DMS153 (cell line): Measurements from ENCODE around the gene DAPK2.

Source experiments
- DNase-seq: peaks from one replicate; lab custom pipeline; 2025; lab: John Stamatoyannopoulos, UW

Gene DAPK2

GRCh38 chr15:63996794-63997357, 49.4 kb downstream of the DAPK2 start:
- no peak for DNase-seq

GRCh38 chr15:63995789-63996188, 50.5 kb downstream of the DAPK2 start:
- no peak for DNase-seq

DNA sequence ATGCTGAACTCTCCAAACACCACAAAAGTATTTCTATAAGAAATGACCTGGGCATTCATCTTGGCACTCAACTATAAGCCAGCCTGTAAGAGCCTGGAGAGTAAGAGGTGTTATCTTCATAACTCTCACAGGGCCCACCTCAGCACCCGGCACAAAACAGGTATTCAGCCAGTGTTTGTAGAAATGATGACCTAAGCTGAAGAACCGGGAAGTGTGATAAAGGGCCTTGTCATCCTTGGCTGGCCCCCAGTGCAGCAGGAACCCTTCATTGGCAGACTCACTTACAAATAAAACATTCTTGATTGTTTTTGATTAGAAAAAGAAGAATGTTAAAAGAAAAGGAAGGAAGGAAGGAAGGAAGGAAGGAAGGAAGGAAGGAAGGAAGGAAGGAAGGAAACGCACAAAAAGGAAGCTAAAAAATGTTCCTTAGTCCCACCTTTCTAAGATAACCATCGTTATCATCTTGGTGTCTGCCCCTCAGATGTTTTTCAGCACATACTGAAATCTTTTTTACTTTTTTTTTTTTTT, 52.1 kb downstream of the DAPK2 start:
- no peak for DNase-seq

- DNase-seq, result no peak
These were observed 54.0 kb downstream of the DAPK2 start for GRCh38 chr15:63992300-63992699.

DNA sequence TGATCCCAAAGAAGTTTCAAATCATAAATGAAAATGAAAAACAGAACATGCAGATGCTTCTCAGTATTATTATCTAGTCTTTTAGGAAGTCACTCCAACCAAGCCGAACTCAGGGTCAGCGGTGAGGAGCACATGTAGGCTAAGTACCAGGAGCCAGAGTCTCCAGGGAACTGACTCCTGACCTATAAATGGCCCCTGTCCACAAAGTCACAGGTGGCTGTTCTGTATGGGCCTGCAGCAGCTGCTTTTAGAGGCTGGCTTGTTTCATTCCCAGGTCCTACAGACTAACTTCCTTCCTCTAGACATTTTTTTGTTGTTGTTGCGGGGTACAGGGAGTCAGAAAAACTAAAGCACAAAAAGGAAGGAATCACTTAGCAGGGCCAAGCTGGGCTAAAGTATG, 54.6 kb downstream of the DAPK2 start:
- no peak for DNase-seq

- no peak for DNase-seq
These were observed 55.8 kb downstream of the DAPK2 start for GRCh38 chr15:63990454-63990853.

GRCh38 chr15:63987796-63988378, 58.4 kb downstream of the DAPK2 start:
- no peak for DNase-seq

DNA sequence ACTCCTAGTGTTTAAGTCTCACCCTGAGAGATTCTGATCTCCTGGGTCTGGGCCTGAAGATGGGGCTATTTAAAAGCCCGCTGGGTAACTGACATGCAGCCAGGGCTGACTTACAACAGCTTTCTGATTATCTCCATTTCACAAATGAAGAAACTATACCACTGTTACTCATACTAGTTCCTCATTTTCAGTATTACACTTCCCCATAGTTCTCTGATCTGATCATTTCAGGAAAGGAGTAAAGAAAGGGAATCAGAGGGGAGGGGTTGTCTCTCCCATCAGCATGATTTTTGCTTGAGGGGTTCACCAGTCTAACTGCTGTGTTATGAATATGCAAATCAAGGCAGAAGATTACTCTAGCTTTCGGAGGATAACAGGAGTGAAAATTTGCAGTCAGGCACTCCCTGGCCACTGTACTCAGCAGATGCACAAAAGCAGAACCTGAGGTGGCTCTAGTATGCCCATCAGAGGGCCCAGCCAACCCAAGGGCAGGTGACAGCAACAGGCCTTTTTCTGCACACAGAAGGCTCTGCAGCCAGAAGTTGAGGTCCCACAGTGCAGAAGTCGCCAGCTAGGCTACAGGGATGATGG, 59.4 kb downstream of the DAPK2 start:
- no peak for DNase-seq

- DNase-seq, result no peak
These were observed 60.1 kb downstream of the DAPK2 start for GRCh38 chr15:63986185-63986680.

GRCh38 chr15:63985221-63986184, 60.8 kb downstream of the DAPK2 start:
- no peak for DNase-seq

DNA sequence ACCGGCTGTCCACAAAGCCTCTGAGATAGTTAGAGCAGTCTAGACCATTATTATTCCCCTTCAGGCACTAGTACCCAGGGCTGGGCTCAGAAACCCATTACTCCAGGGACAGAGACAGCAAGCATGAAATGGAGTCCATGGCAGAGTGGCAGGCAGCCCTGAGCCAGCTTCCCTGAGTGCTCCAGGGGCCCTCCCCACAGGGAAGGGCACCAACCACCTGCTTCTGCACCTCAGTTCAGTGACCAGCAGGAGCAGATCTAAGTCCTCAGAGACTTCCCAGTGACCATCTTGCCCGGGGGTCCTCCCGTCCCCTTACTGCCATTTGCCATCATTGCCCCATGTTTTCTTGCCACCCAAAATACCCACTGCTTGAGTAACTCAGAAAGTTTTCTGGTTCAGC, 62.0 kb downstream of the DAPK2 start:
- DNase-seq, result no peak

GRCh38 chr15:63983061-63983711, 63.1 kb downstream of the DAPK2 start:
- no peak for DNase-seq

DNA sequence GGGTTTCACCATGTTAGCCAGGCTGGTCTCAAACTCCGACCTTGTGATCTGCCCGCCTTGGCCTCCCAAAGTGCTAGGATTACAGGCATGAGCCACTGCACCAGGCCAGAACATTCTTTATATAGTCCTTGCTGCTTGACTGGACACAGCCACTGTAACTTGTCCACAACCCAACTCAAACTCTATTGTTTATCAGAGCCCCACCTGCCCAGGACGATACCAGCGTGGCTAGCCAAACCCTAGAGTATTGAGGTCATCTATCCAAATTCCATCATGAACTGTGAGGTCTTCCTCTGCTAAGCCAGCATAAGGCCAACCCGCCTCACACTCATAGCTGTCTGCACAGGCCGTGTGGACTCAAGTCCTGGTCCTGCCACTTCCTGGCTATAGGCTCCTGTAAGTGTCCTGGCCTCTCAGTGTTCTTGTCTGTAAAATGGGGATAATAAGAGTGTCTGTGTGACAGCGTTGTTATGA, 63.9 kb downstream of the DAPK2 start:
- no peak for DNase-seq

DNA sequence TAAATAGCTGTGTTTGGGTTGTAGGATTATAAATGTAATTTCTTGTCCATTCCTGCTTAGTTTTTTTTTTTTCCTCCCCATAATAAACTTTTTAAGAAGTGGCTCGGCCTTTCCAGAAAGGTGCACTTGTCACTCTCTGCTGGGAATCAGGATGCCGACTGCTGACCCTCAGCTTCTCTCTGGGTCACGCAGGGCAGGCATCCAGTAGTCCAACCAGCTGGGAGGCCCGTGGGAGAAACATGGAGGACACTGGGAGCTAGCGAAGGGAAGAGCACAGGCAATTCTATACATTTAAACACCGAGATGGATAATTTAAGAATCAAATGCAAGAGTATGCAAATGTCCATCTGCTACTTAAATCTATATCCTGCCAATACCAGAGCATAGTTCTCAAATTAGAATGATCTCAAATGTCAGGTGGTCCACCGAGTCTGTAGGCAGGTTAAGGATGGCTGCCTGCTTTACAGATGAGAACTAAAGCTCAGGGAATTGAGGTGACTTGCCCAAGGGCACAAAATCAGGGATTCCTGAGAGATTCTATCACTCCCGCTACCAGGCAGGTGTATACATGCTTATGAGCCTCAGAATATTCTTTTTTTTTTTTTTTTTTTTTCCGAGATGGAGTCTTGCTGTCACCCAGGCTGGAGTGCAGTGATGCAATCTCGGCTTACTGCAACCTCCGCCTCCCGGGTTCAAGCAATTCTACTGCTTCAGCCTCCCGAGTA, 64.5 kb downstream of the DAPK2 start:
- DNase-seq, result no peak

DNA sequence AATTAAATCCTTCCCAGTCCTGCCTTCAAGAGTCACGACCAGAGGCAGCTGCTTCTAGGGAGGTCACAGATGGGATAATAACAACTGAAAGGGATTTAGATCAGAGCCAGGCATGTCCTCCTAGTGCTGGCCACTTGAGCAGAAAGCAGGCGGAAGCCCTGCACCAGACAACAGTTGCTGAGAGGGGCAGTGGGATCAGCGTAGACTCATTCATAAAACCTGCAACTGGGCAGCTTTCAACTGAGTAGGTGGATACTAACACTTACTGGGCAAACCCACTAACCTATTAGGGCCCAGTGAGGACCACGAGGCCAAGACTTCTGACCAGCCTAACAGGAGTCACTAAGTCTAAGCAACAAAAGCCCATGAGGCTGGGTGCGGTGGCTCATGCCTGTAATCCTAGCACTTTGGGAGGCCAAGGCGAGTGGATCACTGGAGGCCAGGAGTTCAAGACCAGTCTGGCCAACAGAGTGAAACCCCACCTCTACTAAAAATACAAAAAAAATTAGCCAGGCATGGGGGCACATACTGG, 67.0 kb downstream of the DAPK2 start:
- no peak for DNase-seq

- DNase-seq, result no peak
These were observed 67.6 kb downstream of the DAPK2 start for GRCh38 chr15:63978511-63979261.

GRCh38 chr15:63977119-63977518, 69.2 kb downstream of the DAPK2 start:
- no peak for DNase-seq

DNA sequence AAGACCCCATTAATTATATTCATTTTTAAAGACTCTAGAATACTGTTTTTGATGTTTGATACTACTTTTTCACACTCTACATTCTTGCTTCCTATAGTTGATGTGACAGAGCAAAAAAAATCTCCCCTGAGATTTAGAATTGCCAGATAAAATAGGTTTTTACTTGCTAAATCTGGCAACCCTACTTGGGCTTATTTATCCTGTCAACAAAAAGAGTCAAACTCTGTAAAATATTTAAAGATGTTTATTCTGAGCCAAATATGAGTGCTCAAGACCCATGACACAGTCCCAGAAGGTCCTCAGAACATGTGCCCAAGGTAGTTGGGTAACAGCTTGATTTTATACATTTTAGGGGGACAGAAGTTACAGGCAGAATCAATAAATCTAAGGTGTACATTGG, 72.3 kb downstream of the DAPK2 start:
- DNase-seq, result no peak

- no peak for DNase-seq
These were observed 72.9 kb downstream of the DAPK2 start for GRCh38 chr15:63973212-63974009.
